ENCODE measurements around the gene CCM2L. TPM values are rescaled to one million over a fixed set of nuclear protein-coding genes. Genes with fewer than 3 reads are reported as not detected.

The CCM2L gene
- polyA plus RNA-seq, 1 of the 3 experiments (the other 2 are of a cell fraction): not detected

DNA sequence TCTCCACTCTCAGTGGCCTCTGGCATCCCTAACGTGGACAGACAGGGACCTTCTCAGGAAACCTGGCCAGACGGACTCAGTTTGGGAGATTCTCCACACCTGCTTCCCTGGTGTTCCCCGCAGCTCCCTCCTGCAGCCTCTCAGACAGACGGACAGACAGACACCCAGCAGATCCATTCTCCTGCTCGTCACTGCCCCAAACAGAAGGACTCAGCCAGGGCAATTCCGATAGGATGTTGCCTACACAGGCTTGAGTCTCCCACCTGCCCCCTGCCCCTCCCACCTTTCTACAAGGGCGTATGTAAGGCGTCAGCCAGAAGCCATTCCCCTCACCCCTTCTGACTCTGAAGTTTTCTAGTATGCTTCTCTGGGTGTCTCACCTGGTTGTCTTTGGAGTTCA, 428 bp downstream of the CCM2L start:
- 53% methylated on average over 8 of the region's 8 CpGs for WGBS (ENCODE audit: low lambda C conversion rate)
- ChIA-PET POLR2A (no interaction called here), CTCF (no interaction called here)

DNA sequence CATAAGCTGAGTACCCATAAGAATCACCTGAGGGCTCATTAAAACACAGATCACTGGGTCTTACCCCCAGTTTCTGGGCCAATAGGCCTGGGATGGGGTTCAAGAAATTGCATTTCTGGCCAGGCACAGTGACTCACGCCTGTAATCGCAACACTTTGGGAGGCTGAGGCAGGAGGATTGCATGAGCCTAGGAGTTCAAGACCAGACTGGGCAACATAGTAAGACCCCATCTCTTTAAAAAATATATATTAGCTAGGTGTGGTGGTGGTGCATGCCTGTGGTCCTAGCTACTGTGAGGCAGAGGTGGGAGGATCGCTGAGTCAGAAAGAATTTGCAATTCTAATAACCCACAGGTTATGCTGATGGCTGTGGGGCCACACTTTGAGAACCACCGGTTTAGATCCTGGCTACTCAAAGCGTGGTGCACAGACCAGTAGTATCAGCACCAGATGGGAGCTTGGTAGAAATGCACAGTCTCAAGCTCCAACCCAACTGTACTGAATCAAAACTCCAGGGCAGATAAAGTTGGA, 2.0 kb downstream of the CCM2L start:
- Histone ChIP-seq H3K36me3 (replicated peaks in 1 of 2; ENCODE audit: control insufficient read depth in 1 of 2, insufficient read depth in 2 of 2, low read length in 1 of 2) (no peaks in the 10 kb centered on the region), H3K9me2 (no peaks in the 10 kb centered on the region), H2AFZ (ENCODE audit: low read depth) (no peak overlapping the region), H3K27me3 (ENCODE audit: insufficient read depth) (peaks cover 25% of the 10 kb centered on the region; the same call in 1 of the 2 replicates), H3K4me2 (no peak overlapping the region), H3K9ac (no peak overlapping the region), H3K4me3 (ENCODE audit: low read depth in 2 of 2, low read length in 1 of 2) (no peak overlapping the region), H3K79me2 (ENCODE audit: insufficient read depth) (no peaks in the 10 kb centered on the region), H3F3A (replicated peaks; ENCODE audit: insufficient read depth) (peaks cover 4% of the 10 kb centered on the region), H3K9me3 (no peaks in the 10 kb centered on the region), H4K20me1 (ENCODE audit: insufficient read depth) (no peaks in the 10 kb centered on the region), H3K4me1 (ENCODE audit: control insufficient read depth in 1 of 2, insufficient read depth in 2 of 2, low read depth in 1 of 2, low read length in 1 of 2) (peaks cover 0 to 7% of the 10 kb centered on the region in 2 experiments; a peak in 1 of 4 replicates), H3K27ac (ENCODE audit: low read depth in 2 of 2, low read length in 1 of 2) (no peak overlapping the region)
- WGBS (ENCODE audit: low lambda C conversion rate): 40% methylated on average over 4 of the region's 5 CpGs
- ChIA-PET CTCF (interaction anchor here (1.6 to 2.5 kb wide), 3 partner anchors 19 to 160 kb away, joined by 4 to 20 read pairs (median 8); no protein-coding TSS in a partner anchor), POLR2A (no interaction called here)
- DNase-seq: no peak
- TF ChIP-seq TEAD4 (IDR thresholded peaks at IDR 0.05; ENCODE audit: borderline replicate concordance, insufficient read depth) (no peak), RFX5 (IDR thresholded peaks at IDR 0.05; ENCODE audit: low read length) (no peak), NRF1 (IDR thresholded peaks at IDR 0.05; ENCODE audit: low read depth, low read length) (no peak), RAD21 (IDR thresholded peaks at IDR 0.05; ENCODE audit: low read length) (no peak), CHD2 (IDR thresholded peaks at IDR 0.05; ENCODE audit: low read length, partially characterized antibody) (no peak), EP300 (IDR thresholded peaks at IDR 0.05; ENCODE audit: borderline replicate concordance in 1 of 2, low read depth in 1 of 2, low read length in 1 of 2) (no peak), GATA2 (CRISPR knock-in tag; IDR thresholded peaks at IDR 0.05) (no peak), FOXJ3 (CRISPR knock-in tag; IDR thresholded peaks at IDR 0.05) (no peak)
- TF ChIP-seq, protein P1, sequence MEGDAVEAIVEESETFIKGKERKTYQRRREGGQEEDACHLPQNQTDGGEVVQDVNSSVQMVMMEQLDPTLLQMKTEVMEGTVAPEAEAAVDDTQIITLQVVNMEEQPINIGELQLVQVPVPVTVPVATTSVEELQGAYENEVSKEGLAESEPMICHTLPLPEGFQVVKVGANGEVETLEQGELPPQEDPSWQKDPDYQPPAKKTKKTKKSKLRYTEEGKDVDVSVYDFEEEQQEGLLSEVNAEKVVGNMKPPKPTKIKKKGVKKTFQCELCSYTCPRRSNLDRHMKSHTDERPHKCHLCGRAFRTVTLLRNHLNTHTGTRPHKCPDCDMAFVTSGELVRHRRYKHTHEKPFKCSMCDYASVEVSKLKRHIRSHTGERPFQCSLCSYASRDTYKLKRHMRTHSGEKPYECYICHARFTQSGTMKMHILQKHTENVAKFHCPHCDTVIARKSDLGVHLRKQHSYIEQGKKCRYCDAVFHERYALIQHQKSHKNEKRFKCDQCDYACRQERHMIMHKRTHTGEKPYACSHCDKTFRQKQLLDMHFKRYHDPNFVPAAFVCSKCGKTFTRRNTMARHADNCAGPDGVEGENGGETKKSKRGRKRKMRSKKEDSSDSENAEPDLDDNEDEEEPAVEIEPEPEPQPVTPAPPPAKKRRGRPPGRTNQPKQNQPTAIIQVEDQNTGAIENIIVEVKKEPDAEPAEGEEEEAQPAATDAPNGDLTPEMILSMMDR (IDR thresholded peaks at IDR 0.05): no peak
- TF ChIP-seq, protein P2, sequence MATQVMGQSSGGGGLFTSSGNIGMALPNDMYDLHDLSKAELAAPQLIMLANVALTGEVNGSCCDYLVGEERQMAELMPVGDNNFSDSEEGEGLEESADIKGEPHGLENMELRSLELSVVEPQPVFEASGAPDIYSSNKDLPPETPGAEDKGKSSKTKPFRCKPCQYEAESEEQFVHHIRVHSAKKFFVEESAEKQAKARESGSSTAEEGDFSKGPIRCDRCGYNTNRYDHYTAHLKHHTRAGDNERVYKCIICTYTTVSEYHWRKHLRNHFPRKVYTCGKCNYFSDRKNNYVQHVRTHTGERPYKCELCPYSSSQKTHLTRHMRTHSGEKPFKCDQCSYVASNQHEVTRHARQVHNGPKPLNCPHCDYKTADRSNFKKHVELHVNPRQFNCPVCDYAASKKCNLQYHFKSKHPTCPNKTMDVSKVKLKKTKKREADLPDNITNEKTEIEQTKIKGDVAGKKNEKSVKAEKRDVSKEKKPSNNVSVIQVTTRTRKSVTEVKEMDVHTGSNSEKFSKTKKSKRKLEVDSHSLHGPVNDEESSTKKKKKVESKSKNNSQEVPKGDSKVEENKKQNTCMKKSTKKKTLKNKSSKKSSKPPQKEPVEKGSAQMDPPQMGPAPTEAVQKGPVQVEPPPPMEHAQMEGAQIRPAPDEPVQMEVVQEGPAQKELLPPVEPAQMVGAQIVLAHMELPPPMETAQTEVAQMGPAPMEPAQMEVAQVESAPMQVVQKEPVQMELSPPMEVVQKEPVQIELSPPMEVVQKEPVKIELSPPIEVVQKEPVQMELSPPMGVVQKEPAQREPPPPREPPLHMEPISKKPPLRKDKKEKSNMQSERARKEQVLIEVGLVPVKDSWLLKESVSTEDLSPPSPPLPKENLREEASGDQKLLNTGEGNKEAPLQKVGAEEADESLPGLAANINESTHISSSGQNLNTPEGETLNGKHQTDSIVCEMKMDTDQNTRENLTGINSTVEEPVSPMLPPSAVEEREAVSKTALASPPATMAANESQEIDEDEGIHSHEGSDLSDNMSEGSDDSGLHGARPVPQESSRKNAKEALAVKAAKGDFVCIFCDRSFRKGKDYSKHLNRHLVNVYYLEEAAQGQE (IDR thresholded peaks at IDR 0.05; ENCODE audit: low read depth, low read length): no peak

More for the DNA sequence above, 428 bp downstream of the CCM2L start:
- Histone ChIP-seq H3K9ac (no peak overlapping the region), H3K27me3 (ENCODE audit: insufficient read depth) (peaks cover 11% of the 10 kb centered on the region; the same call in 1 of the 2 replicates), H3K79me2 (ENCODE audit: insufficient read depth) (no peaks in the 10 kb centered on the region), H3K9me2 (no peaks in the 10 kb centered on the region), H2AFZ (ENCODE audit: low read depth) (no peak overlapping the region), H4K20me1 (ENCODE audit: insufficient read depth) (no peaks in the 10 kb centered on the region), H3K4me1 (ENCODE audit: control insufficient read depth in 1 of 2, insufficient read depth in 2 of 2, low read depth in 1 of 2, low read length in 1 of 2) (peaks cover 0 to 9% of the 10 kb centered on the region in 2 experiments; a peak in 1 of 4 replicates), H3K4me2 (no peak overlapping the region), H3K27ac (ENCODE audit: low read depth in 2 of 2, low read length in 1 of 2) (no peak overlapping the region), H3F3A (replicated peaks; ENCODE audit: insufficient read depth) (no peaks in the 10 kb centered on the region), H3K4me3 (ENCODE audit: low read depth in 2 of 2, low read length in 1 of 2) (no peak overlapping the region), H3K36me3 (replicated peaks in 1 of 2; ENCODE audit: control insufficient read depth in 1 of 2, insufficient read depth in 2 of 2, low read length in 1 of 2) (no peaks in the 10 kb centered on the region), H3K9me3 (no peaks in the 10 kb centered on the region)
- TF ChIP-seq SIN3A (IDR thresholded peaks at IDR 0.05; ENCODE audit: borderline replicate concordance, low read depth, low read length): no peak
- TF ChIP-seq TCF12 (IDR thresholded peaks at IDR 0.05): no peak
- TF ChIP-seq, protein P3, sequence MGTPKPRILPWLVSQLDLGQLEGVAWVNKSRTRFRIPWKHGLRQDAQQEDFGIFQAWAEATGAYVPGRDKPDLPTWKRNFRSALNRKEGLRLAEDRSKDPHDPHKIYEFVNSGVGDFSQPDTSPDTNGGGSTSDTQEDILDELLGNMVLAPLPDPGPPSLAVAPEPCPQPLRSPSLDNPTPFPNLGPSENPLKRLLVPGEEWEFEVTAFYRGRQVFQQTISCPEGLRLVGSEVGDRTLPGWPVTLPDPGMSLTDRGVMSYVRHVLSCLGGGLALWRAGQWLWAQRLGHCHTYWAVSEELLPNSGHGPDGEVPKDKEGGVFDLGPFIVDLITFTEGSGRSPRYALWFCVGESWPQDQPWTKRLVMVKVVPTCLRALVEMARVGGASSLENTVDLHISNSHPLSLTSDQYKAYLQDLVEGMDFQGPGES (IDR thresholded peaks at IDR 0.05; ENCODE audit: low read depth, low read length): no peak
- TF ChIP-seq TEAD4 (IDR thresholded peaks at IDR 0.05; ENCODE audit: borderline replicate concordance, insufficient read depth): no peak
- TF ChIP-seq, protein P1 (IDR thresholded peaks at IDR 0.05): no peak
- TF ChIP-seq RAD21 (IDR thresholded peaks at IDR 0.05; ENCODE audit: low read length): no peak
- TF ChIP-seq EZH2phosphoT487 (IDR thresholded peaks at IDR 0.05; ENCODE audit: borderline replicate concordance, low read depth): no peak
- TF ChIP-seq, protein P4, sequence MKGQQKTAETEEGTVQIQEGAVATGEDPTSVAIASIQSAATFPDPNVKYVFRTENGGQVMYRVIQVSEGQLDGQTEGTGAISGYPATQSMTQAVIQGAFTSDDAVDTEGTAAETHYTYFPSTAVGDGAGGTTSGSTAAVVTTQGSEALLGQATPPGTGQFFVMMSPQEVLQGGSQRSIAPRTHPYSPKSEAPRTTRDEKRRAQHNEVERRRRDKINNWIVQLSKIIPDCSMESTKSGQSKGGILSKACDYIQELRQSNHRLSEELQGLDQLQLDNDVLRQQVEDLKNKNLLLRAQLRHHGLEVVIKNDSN (IDR thresholded peaks at IDR 0.05; ENCODE audit: borderline replicate concordance, low read depth): no peak
- DNase-seq: no peak

Data from SK-N-SH (cell line).